Vagina (tissue), 2 donors: Measurements from ENCODE around the gene S100A13. TPM values are rescaled to one million over a fixed set of nuclear protein-coding genes. Genes with fewer than 3 reads are reported as not detected.

Source experiments
- DNase-seq, 2 donors: peaks; one replicate each; pipeline ENCODE4 v3.0.0-alpha.2; 2017; ENCODE audit errors: extremely low spot score in 2 of 2
- H3K27ac ChIP-seq: fragments of 200-600 bp; sonication (generic); one replicate; pipeline ENCODE4 v1.5.1; 2019
- H3K27me3 ChIP-seq: fragments of 200-600 bp; sonication (generic); one replicate; pipeline ENCODE4 v1.5.1; 2019
- H3K36me3 ChIP-seq, 2 donors: fragments of 200-600 bp; sonication (generic); one replicate each; pipeline ENCODE4 v1.5.1; 2017 to 2019
- H3K4me1 ChIP-seq: fragments of 200-600 bp; sonication (generic); one replicate; pipeline ENCODE4 v1.5.1; 2019
- H3K4me3 ChIP-seq, 2 donors: fragments of 200-600 bp; sonication (generic); 1 replicate in 1 of 2; 2 replicates in 1 of 2; pipeline ENCODE4 v1.5.1; 2016 to 2019
- H3K9me3 ChIP-seq: fragments of 200-600 bp; sonication (generic); one replicate; pipeline ENCODE4 v1.5.1; 2019
- CTCF ChIP-seq, 3 experiments: fragments of 450-650 bp in 2 of 3; fragments of 200-600 bp in 1 of 3; sonication (generic) in 1 of 3; IDR thresholded peaks; one replicate each; pipeline ENCODE4 v1.5.1; 2017 to 2019; ENCODE audit warnings: antibody characterized with exemption in 3 of 3, mild to moderate bottlenecking in 2 of 3, moderate library complexity in 2 of 3
- POLR2A ChIP-seq, 2 donors: fragments of 450-650 bp; IDR thresholded peaks; one replicate each; pipeline ENCODE4 v1.6.1; 2017; ENCODE audit warnings: antibody characterized with exemption in 2 of 2, mild to moderate bottlenecking in 2 of 2, moderate library complexity in 2 of 2
- POLR2AphosphoS5 ChIP-seq, 2 donors: sonication (generic); formaldehyde crosslinking; IDR thresholded peaks; one replicate each; pipeline ENCODE4 v1.9.0; 2017; ENCODE audit warnings: antibody characterized with exemption in 2 of 2, mild to moderate bottlenecking in 2 of 2, low read depth in 1 of 2; ENCODE audit not compliant: insufficient read depth in 1 of 2
- intact Hi-C: fragments of 100-400 bp; cut with DNase I; formaldehyde crosslinking; loops from one replicate; pipeline ENCODE4 v1.15.1; 2023
- total RNA-seq: library from RNA; depleted of rRNA; stranded (reverse); fragments of >200 nt; gene quantifications from one replicate; pipeline ENCODE4 v1.2.3, GENCODE V29; 2016

Gene S100A13
- total RNA-seq, 1 donor from 2014 or later = 116 TPM

- TF ChIP-seq POLR2A (IDR thresholded peaks at IDR 0.05) (no peak), POLR2AphosphoS5 (IDR thresholded peaks at IDR 0.05; ENCODE audit: insufficient read depth in 1 of 2, low read depth in 1 of 2) (no peak), CTCF (IDR thresholded peaks at IDR 0.05) (no peak)
- no peaks in the 10 kb centered on the region for H3K27me3 ChIP-seq
- DNase-seq = no peak
- H3K4me1 ChIP-seq = peaks cover 49% of the 10 kb centered on the region
- peaks cover 0 to 48% of the 10 kb centered on the region in 2 donors for H3K36me3 ChIP-seq
- intact Hi-C loops = no loop called here
- peak overlapping the region in 1 of 2 donors; percentile 95 for H3K4me3 ChIP-seq
- H3K9me3 ChIP-seq = no peaks in the 10 kb centered on the region
- no peak overlapping the region for H3K27ac ChIP-seq
These were observed 8.6 kb upstream of the S100A13 start for GRCh38 chr1:153635872-153636271.

- H3K27ac ChIP-seq = peak within 1 kb of the TSS; percentile 100
- intact Hi-C loops = no loop called here
- peak within 1 kb of the TSS; percentile 91 to 95 for H3K4me3 ChIP-seq
- TF ChIP-seq POLR2AphosphoS5 (IDR thresholded peaks at IDR 0.05; ENCODE audit: insufficient read depth in 1 of 2, low read depth in 1 of 2) (peak; percentile 96 to 97), CTCF (IDR thresholded peaks at IDR 0.05) (peak in 1 of 3 experiments; percentile 27), POLR2A (IDR thresholded peaks at IDR 0.05) (peak in 1 of 2 donors; percentile 85)
- H3K36me3 ChIP-seq = peaks cover 0 to 29% of the 10 kb centered on the region in 2 donors
- peaks cover 49% of the 10 kb centered on the region for H3K4me1 ChIP-seq
- peak in 1 of 2 donors; percentile 99 for DNase-seq
- H3K27me3 ChIP-seq = no peaks in the 10 kb centered on the region
- no peaks in the 10 kb centered on the region for H3K9me3 ChIP-seq
These were observed 6.7 kb upstream of the S100A13 start, which contains the start of gene CHTOP for GRCh38 chr1:153633754-153634665. TSS of gene CHTOP (plus strand) at chr1:153634066. CDS start at chr1:153636589, 2,523 bp downstream.

GRCh38 chr1:153633161-153633753 is 6.0 kb upstream of the S100A13 start:
- TF ChIP-seq CTCF (IDR thresholded peaks at IDR 0.05) (peak in 1 of 3 experiments; percentile 11), POLR2AphosphoS5 (IDR thresholded peaks at IDR 0.05; ENCODE audit: insufficient read depth in 1 of 2, low read depth in 1 of 2) (no peak), POLR2A (IDR thresholded peaks at IDR 0.05) (no peak)
- peaks cover 46% of the 10 kb centered on the region for H3K4me1 ChIP-seq
- H3K4me3 ChIP-seq = peak overlapping the region; percentile 91 to 95
- no peak for DNase-seq
- H3K9me3 ChIP-seq = no peaks in the 10 kb centered on the region
- peak overlapping the region; percentile 100 for H3K27ac ChIP-seq
- H3K27me3 ChIP-seq = no peaks in the 10 kb centered on the region
- peaks cover 0 to 22% of the 10 kb centered on the region in 2 donors for H3K36me3 ChIP-seq
- intact Hi-C loops = no loop called here

DNA sequence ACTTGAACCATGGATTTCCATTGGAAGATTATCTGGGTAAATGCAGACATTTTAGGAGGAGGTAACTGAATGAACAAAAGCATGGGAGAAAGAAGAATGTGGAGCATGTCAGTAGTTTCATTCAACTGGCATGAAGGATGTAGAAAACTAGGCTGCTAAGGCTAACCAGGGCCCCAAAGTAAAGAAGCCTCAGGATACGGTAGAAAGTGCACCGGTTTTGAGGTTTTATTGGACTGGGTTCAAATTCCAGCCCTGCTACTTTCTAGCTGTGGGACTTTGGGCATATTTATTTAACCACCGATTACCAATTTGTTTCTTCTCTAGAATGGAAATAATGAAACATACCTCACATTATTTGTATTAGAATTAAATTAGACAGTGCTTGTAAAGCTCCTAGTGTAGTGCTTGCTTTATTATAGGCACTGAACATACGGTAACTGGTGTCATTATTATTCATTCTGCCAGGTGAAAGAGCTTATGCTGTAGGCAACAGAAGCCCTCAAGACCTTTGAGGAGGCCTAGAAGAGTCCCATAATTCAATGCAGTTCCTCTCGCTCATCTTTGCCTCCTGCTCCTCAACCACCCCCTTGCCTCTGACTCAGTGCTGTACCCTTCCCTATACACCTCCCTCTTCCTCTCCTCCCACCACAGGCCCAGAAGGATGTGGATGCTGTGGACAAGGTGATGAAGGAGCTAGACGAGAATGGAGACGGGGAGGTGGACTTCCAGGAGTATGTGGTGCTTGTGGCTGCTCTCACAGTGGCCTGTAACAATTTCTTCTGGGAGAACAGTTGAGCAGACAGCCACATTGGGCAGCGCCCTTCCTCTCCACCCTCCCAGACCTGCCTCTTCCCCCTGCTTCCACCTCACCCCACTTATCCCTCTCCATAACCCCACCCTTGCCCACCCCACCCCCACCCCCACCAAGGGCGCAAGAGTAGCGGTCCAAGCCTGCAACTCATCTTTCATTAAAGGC is 4.0 kb upstream of the S100A13 start:
- no peak for DNase-seq
- intact Hi-C loops = no loop called here
- H3K4me1 ChIP-seq = peaks cover 48% of the 10 kb centered on the region
- H3K36me3 ChIP-seq = peaks cover 0 to 4% of the 10 kb centered on the region in 2 donors
- no peak overlapping the region for H3K4me3 ChIP-seq
- H3K27ac ChIP-seq = no peak overlapping the region
- no peaks in the 10 kb centered on the region for H3K9me3 ChIP-seq
- TF ChIP-seq CTCF (IDR thresholded peaks at IDR 0.05) (no peak), POLR2AphosphoS5 (IDR thresholded peaks at IDR 0.05; ENCODE audit: insufficient read depth in 1 of 2, low read depth in 1 of 2) (no peak), POLR2A (IDR thresholded peaks at IDR 0.05) (no peak)
- H3K27me3 ChIP-seq = no peaks in the 10 kb centered on the region
